OCI-LY1 (cell line): ENCODE data around the gene CCDC91.

ENCODE experiments used
- EZH2 ChIP-seq: fragments of 200-600 bp; sonication (generic), shearing (Covaris generic); IDR thresholded peaks from 2 replicates; pipeline ENCODE4 v1.8.0; 2017; ENCODE audit warnings: borderline replicate concordance, mixed run types, mild to moderate bottlenecking, antibody characterized with exemption, low read length, moderate library complexity, mixed read lengths
- TF ChIP-seq, protein P1 (sequence below): fragments of 200-600 bp; sonication (generic), shearing (Covaris generic); IDR thresholded peaks from 2 replicates; pipeline ENCODE4 v1.5.1; 2017; ENCODE audit warnings: mild to moderate bottlenecking, antibody characterized with exemption, low read length, moderate library complexity, mixed read lengths

DNA sequence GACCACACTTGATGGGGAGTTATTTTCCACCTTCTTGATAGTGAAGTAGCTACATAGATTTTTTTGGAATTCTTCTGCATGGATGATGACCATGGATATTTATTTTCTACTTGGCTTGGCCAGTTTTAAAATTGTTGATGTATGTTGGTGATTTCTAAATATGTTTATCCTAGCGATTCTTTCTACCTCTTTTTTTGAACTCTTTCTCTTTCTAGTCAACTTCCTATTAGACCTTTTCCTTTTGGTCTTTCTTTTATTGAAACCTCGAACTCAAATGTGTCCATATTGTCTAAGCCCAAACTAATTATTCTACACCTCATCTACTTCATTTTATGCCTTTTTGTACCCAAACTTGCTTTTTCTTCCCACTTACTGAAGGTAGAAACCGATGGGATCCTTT, 37.0 kb downstream of the CCDC91 start:
- TF ChIP-seq, protein P1, sequence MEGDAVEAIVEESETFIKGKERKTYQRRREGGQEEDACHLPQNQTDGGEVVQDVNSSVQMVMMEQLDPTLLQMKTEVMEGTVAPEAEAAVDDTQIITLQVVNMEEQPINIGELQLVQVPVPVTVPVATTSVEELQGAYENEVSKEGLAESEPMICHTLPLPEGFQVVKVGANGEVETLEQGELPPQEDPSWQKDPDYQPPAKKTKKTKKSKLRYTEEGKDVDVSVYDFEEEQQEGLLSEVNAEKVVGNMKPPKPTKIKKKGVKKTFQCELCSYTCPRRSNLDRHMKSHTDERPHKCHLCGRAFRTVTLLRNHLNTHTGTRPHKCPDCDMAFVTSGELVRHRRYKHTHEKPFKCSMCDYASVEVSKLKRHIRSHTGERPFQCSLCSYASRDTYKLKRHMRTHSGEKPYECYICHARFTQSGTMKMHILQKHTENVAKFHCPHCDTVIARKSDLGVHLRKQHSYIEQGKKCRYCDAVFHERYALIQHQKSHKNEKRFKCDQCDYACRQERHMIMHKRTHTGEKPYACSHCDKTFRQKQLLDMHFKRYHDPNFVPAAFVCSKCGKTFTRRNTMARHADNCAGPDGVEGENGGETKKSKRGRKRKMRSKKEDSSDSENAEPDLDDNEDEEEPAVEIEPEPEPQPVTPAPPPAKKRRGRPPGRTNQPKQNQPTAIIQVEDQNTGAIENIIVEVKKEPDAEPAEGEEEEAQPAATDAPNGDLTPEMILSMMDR, result no peak
- no peak for TF ChIP-seq EZH2
